ENCODE results near the gene SP3.

- TF ChIP-seq CTCF (IDR thresholded peaks at IDR 0.05) (no peak), POLR2A (IDR thresholded peaks at IDR 0.05) (no peak), POLR2AphosphoS5 (IDR thresholded peaks at IDR 0.05) (no peak)
Measured at GRCh38 chr2:173968551-173968950, 3.4 kb upstream of the SP3 start.

Measured in prostate gland (tissue), 2 donors.